ENCODE results near the gene CKAP5.

- TF ChIP-seq POLR2A (IDR thresholded peaks at IDR 0.05) (no peak), CTCF (IDR thresholded peaks at IDR 0.05) (no peak)
Observed at GRCh38 chr11:46836431-46836830, 9.6 kb downstream of the CKAP5 start.

Measured in lower leg skin (tissue), 3 donors.